Tongue (tissue), 2 donors: ENCODE results near the gene MARCHF6. TPM values are rescaled to one million over a fixed set of nuclear protein-coding genes. Genes with fewer than 3 reads are reported as not detected.
"Not testable (repeated sequence)": the region's sequence is repeated elsewhere in the genome, so short reads cannot be mapped to it uniquely, and the experiment has no call there.

Experiments used
- DNase-seq: peaks from one replicate; pipeline ENCODE4 v3.0.0-alpha.2; 2015
- total RNA-seq: library from RNA; depleted of rRNA; stranded (reverse); fragments of >200 nt; gene quantifications from one replicate; pipeline ENCODE4 v1.2.3, GENCODE V29; 2014

MARCHF6 gene
- total RNA-seq, 1 donor from 2014 or later, result 133 TPM

- no peak for DNase-seq
Observed at GRCh38 chr5:10351199-10351905, 2.1 kb upstream of the MARCHF6 start.

- no peak for DNase-seq
Observed at GRCh38 chr5:10351919-10352318, 1.6 kb upstream of the MARCHF6 start.

- no peak for DNase-seq
Observed at GRCh38 chr5:10352430-10353240, 860 bp upstream of the MARCHF6 start.

GRCh38 chr5:10354048-10354872, 765 bp downstream of the MARCHF6 start:
- DNase-seq, result peak; percentile 77

- DNase-seq, result peak; percentile 50
Observed at GRCh38 chr5:10355071-10355889, 1.8 kb downstream of the MARCHF6 start.

- no peak for DNase-seq
Observed at GRCh38 chr5:10358999-10359398, 5.5 kb downstream of the MARCHF6 start.

GRCh38 chr5:10360686-10361085, 7.2 kb downstream of the MARCHF6 start:
- DNase-seq, result no peak

- DNase-seq, result no peak
Observed at GRCh38 chr5:10363519-10364185, 10.2 kb downstream of the MARCHF6 start.

GRCh38 chr5:10364186-10364689, 10.7 kb downstream of the MARCHF6 start:
- no peak for DNase-seq

- no peak for DNase-seq
Observed at GRCh38 chr5:10365782-10366181, 12.3 kb downstream of the MARCHF6 start.

- DNase-seq, result peak; percentile 63
Observed at GRCh38 chr5:10366310-10367272, 13.1 kb downstream of the MARCHF6 start.

- no peak for DNase-seq
Observed at GRCh38 chr5:10367579-10367978, 14.1 kb downstream of the MARCHF6 start.

- DNase-seq, result no peak
Observed at GRCh38 chr5:10370931-10371330, 17.4 kb downstream of the MARCHF6 start.

GRCh38 chr5:10371369-10371768, 17.9 kb downstream of the MARCHF6 start:
- not testable (repeated sequence) for DNase-seq

GRCh38 chr5:10372726-10373709, 19.5 kb downstream of the MARCHF6 start:
- DNase-seq, result no peak

GRCh38 chr5:10374046-10375022, 20.8 kb downstream of the MARCHF6 start:
- DNase-seq, result peak; percentile 56

GRCh38 chr5:10375146-10375545, 21.7 kb downstream of the MARCHF6 start:
- not testable (repeated sequence) for DNase-seq
